Ecto neural progenitor cell (in vitro differentiated cells): Measurements from ENCODE around the gene PTPRS.
A peak's percentile ranks its signal among the peaks of the same experiment; 100 is the strongest.

Experiments
- DNase-seq: peaks from one replicate; pipeline ENCODE4 v3.0.0-alpha.2; 2018; ENCODE audit warnings: low spot score

The PTPRS gene

GRCh38 chr19:5308451-5309437 is 31.9 kb downstream of the PTPRS start:
- DNase-seq, result no peak

- DNase-seq, result no peak
Observed at GRCh38 chr19:5307655-5308054, 33.0 kb downstream of the PTPRS start.

- DNase-seq, result no peak
Observed at GRCh38 chr19:5305163-5305562, 35.4 kb downstream of the PTPRS start.

GRCh38 chr19:5304486-5304885 is 36.1 kb downstream of the PTPRS start:
- no peak for DNase-seq

- no peak for DNase-seq
Observed at GRCh38 chr19:5303208-5303607, 37.4 kb downstream of the PTPRS start.

- DNase-seq, result no peak
Observed at GRCh38 chr19:5302396-5302795, 38.2 kb downstream of the PTPRS start.

- no peak for DNase-seq
Observed at GRCh38 chr19:5299137-5299536, 41.5 kb downstream of the PTPRS start.

GRCh38 chr19:5298471-5298901 is 42.1 kb downstream of the PTPRS start:
- DNase-seq, result no peak

- DNase-seq, result no peak
Observed at GRCh38 chr19:5297272-5297669, 43.3 kb downstream of the PTPRS start.

- DNase-seq, result no peak
Observed at GRCh38 chr19:5296457-5297271, 43.9 kb downstream of the PTPRS start.

- no peak for DNase-seq
Observed at GRCh38 chr19:5296021-5296420, 44.6 kb downstream of the PTPRS start.

GRCh38 chr19:5294403-5295160 is 46.0 kb downstream of the PTPRS start:
- DNase-seq, result no peak

- peak; percentile 87 for DNase-seq
Observed at GRCh38 chr19:5293612-5294378, 46.8 kb downstream of the PTPRS start.

GRCh38 chr19:5292822-5293611 is 47.6 kb downstream of the PTPRS start:
- DNase-seq, result peak; percentile 92

- DNase-seq, result no peak
Observed at GRCh38 chr19:5292453-5292821, 48.2 kb downstream of the PTPRS start.

GRCh38 chr19:5291588-5292193 is 48.9 kb downstream of the PTPRS start:
- no peak for DNase-seq
